Type B pancreatic cell (in vitro differentiated cells): ENCODE measurements around the gene CLDN25. TPM values are rescaled to one million over a fixed set of nuclear protein-coding genes. Genes with fewer than 3 reads are reported as not detected.
"Not testable (repeated sequence)": the region's sequence is repeated elsewhere in the genome, so short reads cannot be mapped to it uniquely, and the experiment has no call there.

ENCODE experiments used
- DNase-seq: peaks from one replicate; pipeline ENCODE4 v3.0.0; 2021; ENCODE audit warnings: mixed read lengths; ENCODE audit not compliant: unreplicated experiment; ENCODE audit errors: extremely low spot score
- H3K27ac Mint-ChIP-seq: 2 replicates; pipeline ENCODE4 v1.8.0; 2021; ENCODE audit warnings: mild to moderate bottlenecking, mixed read lengths
- H3K27me3 Mint-ChIP-seq: 2 replicates; pipeline ENCODE4 v1.8.0; 2021; ENCODE audit warnings: mixed read lengths
- H3K36me3 Mint-ChIP-seq: 2 replicates; pipeline ENCODE4 v1.8.0; 2021; ENCODE audit warnings: mixed read lengths
- H3K4me1 Mint-ChIP-seq: one replicate; pipeline ENCODE4 v1.8.0; 2021; ENCODE audit warnings: mixed read lengths; ENCODE audit not compliant: unreplicated experiment
- H3K4me3 Mint-ChIP-seq: 2 replicates; pipeline ENCODE4 v1.8.0; 2021; ENCODE audit warnings: mild to moderate bottlenecking, mixed read lengths
- H3K9me3 Mint-ChIP-seq: 2 replicates; pipeline ENCODE4 v1.8.0; 2021; ENCODE audit warnings: mixed read lengths
- total RNA-seq: library from RNA; stranded (reverse); gene quantifications from 2 replicates; pipeline ENCODE4 v1.2.1, GENCODE V29; 2021; ENCODE audit warnings: low replicate concordance
- TF ChIP-seq, protein P1 (sequence below): fragments of 200-600 bp; sonication (generic); conservative IDR thresholded peaks from 2 replicates; pipeline ENCODE4 v1.5.0; 2021; ENCODE audit warnings: antibody characterized with exemption, mild to moderate bottlenecking

The CLDN25 gene
- total RNA-seq, 1 donor from 2014 or later, result not detected

DNA sequence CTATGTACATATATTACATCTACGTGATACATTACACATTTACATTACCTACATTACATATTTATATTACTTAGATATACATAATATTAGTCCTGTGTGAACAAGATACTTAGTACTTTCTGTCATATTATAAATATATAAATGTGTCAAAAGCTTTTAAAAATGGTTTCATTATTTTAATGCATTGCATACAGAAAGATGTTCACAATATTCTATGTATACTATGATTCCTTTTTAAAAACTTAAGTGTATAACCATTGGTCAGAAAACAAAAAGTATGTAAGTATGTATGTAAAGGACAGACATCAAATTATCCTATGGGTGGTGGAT, 5.5 kb upstream of the CLDN25 start:
- peak overlapping the region; percentile 97 for H3K27ac Mint-ChIP-seq

DNA sequence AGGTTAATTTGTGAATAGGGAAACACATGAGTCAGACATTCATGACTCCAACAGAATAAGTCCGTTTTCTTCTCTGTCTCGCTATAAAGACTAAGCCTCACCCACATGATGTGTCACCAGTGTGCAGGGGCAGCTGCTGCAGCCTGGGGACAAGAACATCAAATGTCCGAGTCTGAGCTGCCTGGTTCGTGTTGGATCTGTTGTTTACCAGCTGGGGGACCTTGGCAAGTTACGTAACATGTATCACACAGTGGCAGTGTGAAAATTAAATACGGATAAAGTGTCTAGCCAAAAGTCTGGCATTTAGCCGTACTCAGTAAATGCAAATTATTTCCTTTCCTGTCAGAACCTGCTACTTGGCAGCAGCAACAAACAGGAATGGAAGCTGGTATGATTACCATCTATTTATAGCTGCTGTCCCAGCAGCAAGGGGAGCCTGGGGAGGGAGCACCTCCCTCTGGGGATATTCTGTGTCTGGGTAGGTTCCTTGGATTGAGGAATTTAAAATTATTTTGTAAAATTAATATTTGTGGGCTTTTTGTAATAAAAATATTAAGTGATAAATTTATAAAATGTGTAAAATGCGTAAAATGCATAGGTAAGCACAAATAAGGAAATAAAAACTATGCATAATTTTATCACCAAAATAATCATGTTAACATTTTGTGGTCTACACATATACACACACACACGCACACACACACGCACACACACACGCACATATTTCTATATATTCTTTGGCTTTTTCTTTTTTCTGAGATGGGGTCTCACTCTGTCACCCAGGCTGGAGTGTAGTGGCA, 1.3 kb upstream of the CLDN25 start:
- no peaks in the 10 kb centered on the region for H3K9me3 Mint-ChIP-seq
- H3K4me3 Mint-ChIP-seq, result peak overlapping the region; percentile 40
- H3K27me3 Mint-ChIP-seq, result peaks cover 52% of the 10 kb centered on the region
- DNase-seq, result no peak
- H3K27ac Mint-ChIP-seq, result peak overlapping the region; percentile 76
- TF ChIP-seq, protein P1, sequence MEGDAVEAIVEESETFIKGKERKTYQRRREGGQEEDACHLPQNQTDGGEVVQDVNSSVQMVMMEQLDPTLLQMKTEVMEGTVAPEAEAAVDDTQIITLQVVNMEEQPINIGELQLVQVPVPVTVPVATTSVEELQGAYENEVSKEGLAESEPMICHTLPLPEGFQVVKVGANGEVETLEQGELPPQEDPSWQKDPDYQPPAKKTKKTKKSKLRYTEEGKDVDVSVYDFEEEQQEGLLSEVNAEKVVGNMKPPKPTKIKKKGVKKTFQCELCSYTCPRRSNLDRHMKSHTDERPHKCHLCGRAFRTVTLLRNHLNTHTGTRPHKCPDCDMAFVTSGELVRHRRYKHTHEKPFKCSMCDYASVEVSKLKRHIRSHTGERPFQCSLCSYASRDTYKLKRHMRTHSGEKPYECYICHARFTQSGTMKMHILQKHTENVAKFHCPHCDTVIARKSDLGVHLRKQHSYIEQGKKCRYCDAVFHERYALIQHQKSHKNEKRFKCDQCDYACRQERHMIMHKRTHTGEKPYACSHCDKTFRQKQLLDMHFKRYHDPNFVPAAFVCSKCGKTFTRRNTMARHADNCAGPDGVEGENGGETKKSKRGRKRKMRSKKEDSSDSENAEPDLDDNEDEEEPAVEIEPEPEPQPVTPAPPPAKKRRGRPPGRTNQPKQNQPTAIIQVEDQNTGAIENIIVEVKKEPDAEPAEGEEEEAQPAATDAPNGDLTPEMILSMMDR, result no peak
- peaks cover 5% of the 10 kb centered on the region for H3K4me1 Mint-ChIP-seq
- H3K36me3 Mint-ChIP-seq, result no peaks in the 10 kb centered on the region

More for the DNA sequence above, 5.5 kb upstream of the CLDN25 start:
- H3K36me3 Mint-ChIP-seq, result peaks cover 3% of the 10 kb centered on the region
- DNase-seq, result no peak
- H3K4me1 Mint-ChIP-seq, result peaks cover 17% of the 10 kb centered on the region
- H3K27me3 Mint-ChIP-seq, result peaks cover 34% of the 10 kb centered on the region
- TF ChIP-seq, protein P1, result peak; percentile 6
- no peaks in the 10 kb centered on the region for H3K9me3 Mint-ChIP-seq
- H3K4me3 Mint-ChIP-seq, result peak overlapping the region; percentile 100

DNA sequence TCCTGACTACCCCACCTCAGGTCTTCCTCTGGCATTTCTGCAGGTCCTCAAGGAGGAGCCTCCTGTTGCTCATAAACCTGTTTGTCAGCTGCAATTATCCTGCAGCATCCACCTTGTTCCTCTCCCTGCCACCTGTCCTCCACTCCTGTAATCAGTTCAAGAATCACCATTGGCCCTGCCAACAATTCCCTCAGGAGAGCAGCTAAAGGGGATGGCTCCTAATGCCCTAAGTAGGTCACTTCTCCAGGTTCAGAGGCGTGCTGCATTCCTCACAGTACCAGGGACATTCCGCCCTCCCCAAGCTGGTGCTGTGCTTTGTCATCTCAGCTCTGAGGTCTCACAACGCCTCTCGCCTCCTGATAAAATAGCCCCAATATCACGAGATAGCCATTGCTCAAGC, 2.1 kb downstream of the CLDN25 start:
- no peaks in the 10 kb centered on the region for H3K4me1 Mint-ChIP-seq
- H3K4me3 Mint-ChIP-seq, result no peak overlapping the region
- DNase-seq, result no peak
- peaks cover 45% of the 10 kb centered on the region for H3K27me3 Mint-ChIP-seq
- TF ChIP-seq, protein P1, result no peak
- H3K27ac Mint-ChIP-seq, result peak overlapping the region; percentile 6
- no peaks in the 10 kb centered on the region for H3K9me3 Mint-ChIP-seq
- no peaks in the 10 kb centered on the region for H3K36me3 Mint-ChIP-seq

DNA sequence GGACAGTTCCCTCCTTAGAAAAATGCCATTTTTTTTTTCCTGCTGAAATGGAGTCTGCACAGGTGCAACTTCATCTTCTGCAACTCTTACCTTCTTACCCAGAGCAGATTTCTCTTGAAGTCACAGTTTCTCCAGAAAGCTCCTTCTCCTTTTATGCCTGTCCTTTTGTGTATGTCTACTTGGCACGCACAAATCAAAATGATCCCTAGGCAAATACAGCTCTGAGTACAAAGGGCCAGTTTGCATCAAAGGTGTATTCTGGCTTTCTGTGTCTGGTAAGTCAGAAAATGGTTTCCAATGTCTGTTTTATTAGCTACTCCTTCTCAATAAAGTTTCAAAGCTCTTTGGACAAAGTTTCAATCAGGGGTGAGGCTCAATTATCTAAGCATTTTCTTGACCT, 2.5 kb downstream of the CLDN25 start:
- Mint-ChIP-seq H3K9me3 (no peaks in the 10 kb centered on the region), H3K4me3 (no peak overlapping the region), H3K27me3 (peaks cover 41% of the 10 kb centered on the region), H3K27ac (no peak overlapping the region), H3K4me1 (no peaks in the 10 kb centered on the region), H3K36me3 (no peaks in the 10 kb centered on the region)
- no peak for DNase-seq
- TF ChIP-seq, protein P1, result no peak

DNA sequence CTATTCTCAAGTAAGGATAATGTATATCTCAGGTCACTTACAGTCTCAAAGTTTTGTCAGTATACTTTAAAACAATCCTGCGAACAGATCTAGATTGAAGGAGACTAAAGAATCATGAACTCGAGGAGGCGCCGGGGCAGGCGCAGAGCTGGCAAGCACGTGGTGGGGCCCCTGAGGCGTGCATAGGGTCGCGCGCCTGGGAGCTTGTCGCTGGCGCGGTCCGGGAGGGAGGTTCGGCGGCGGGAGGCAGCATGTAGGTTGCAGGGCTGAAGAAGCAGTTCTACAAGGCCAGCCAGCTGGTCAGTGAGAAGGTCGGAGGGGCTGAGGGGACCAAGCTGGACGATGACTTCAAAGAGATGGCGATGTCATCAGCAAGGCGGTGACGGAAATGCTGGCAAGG, 9.4 kb downstream of the CLDN25 start:
- not testable (repeated sequence) for H3K9me3 Mint-ChIP-seq, H3K4me3 Mint-ChIP-seq, H3K4me1 Mint-ChIP-seq, H3K27ac Mint-ChIP-seq, H3K36me3 Mint-ChIP-seq, DNase-seq
- peaks cover 28% of the 10 kb centered on the region for H3K27me3 Mint-ChIP-seq

DNA sequence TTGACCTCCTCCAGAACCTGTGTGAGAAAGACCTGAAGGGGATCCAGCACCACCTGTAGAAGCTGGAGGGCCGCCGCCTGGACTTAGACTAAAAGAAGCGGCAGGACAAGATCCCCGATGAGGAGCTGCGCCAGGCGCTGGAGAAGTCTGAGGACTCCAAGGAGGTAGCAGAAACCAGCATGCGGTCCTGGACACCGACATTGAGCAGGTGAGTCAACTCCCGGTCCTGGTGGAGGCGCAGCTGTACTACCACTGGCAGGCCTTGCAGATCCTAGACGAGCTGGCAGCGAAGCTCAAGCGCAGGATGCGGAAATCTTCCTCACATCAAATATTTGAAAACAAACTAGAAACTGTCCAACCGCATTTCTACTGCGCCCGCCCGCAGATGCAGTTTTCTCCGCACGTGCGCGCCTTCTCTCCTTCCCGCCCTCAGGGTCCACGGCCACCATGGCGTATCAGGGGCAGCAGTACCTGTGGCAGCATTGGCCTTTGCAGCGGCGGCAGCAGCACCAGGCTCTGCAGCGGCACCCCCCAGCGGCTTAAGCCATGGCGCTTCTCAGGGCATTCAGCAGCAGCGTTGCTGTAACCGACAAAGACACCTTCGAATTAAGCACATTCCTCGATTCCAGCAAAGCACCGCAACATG, 10.2 kb downstream of the CLDN25 start:
- H3K27ac Mint-ChIP-seq, result no peak overlapping the region
- TF ChIP-seq, protein P1, result no peak
- peaks cover 21% of the 10 kb centered on the region for H3K27me3 Mint-ChIP-seq
- H3K4me1 Mint-ChIP-seq, result no peaks in the 10 kb centered on the region
- no peaks in the 10 kb centered on the region for H3K9me3 Mint-ChIP-seq
- H3K36me3 Mint-ChIP-seq, result no peaks in the 10 kb centered on the region
- no peak for DNase-seq
- no peak overlapping the region for H3K4me3 Mint-ChIP-seq
